ENCODE data around the gene EHD4.

EHD4 gene

GRCh38 chr15:41981371-41982132 is 9.2 kb upstream of the EHD4 start:
- Histone ChIP-seq H3K36me3 (replicated peaks; ENCODE audit: insufficient read depth, low read length) (no peaks in the 10 kb centered on the region), H2AFZ (ENCODE audit: low read length) (no peak overlapping the region), H3F3A (ENCODE audit: insufficient read depth, low read length) (no peaks in the 10 kb centered on the region), H3K27me3 (replicated peaks; ENCODE audit: insufficient read depth, low read length) (no peaks in the 10 kb centered on the region), H3K9me2 (replicated peaks; ENCODE audit: insufficient read depth, low read length) (no peaks in the 10 kb centered on the region), H3K4me2 (ENCODE audit: low read depth, low read length) (no peak overlapping the region), H3K79me2 (ENCODE audit: low read length) (no peaks in the 10 kb centered on the region), H3K4me3 (ENCODE audit: low read length) (no peak overlapping the region), H4K20me1 (ENCODE audit: insufficient read depth, low read length) (no peaks in the 10 kb centered on the region), H3K27ac (ENCODE audit: low read length) (no peak overlapping the region), H3K4me1 (ENCODE audit: low read length) (no peaks in the 10 kb centered on the region), H3K9ac (ENCODE audit: low read length) (no peak overlapping the region), H3K9me3 (replicated peaks; ENCODE audit: insufficient read depth, low read length) (no peaks in the 10 kb centered on the region)
- DNase-seq, result no peak
- no peak for TF ChIP-seq EZH2 (optimal IDR thresholded peaks at IDR 0.05; ENCODE audit: low read depth, low read length)
- no peak for TF ChIP-seq EZH2phosphoT487 (IDR thresholded peaks at IDR 0.05; ENCODE audit: low read length)
- TF ChIP-seq, protein P1, sequence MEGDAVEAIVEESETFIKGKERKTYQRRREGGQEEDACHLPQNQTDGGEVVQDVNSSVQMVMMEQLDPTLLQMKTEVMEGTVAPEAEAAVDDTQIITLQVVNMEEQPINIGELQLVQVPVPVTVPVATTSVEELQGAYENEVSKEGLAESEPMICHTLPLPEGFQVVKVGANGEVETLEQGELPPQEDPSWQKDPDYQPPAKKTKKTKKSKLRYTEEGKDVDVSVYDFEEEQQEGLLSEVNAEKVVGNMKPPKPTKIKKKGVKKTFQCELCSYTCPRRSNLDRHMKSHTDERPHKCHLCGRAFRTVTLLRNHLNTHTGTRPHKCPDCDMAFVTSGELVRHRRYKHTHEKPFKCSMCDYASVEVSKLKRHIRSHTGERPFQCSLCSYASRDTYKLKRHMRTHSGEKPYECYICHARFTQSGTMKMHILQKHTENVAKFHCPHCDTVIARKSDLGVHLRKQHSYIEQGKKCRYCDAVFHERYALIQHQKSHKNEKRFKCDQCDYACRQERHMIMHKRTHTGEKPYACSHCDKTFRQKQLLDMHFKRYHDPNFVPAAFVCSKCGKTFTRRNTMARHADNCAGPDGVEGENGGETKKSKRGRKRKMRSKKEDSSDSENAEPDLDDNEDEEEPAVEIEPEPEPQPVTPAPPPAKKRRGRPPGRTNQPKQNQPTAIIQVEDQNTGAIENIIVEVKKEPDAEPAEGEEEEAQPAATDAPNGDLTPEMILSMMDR (IDR thresholded peaks at IDR 0.05; ENCODE audit: low read length), result no peak

- Histone ChIP-seq H3K9me3 (replicated peaks; ENCODE audit: insufficient read depth, low read length) (no peaks in the 10 kb centered on the region), H3K9me2 (replicated peaks; ENCODE audit: insufficient read depth, low read length) (no peaks in the 10 kb centered on the region), H3K9ac (ENCODE audit: low read length) (no peak overlapping the region), H3K27ac (ENCODE audit: low read length) (no peak overlapping the region), H3F3A (ENCODE audit: insufficient read depth, low read length) (no peaks in the 10 kb centered on the region), H3K4me2 (ENCODE audit: low read depth, low read length) (no peak overlapping the region), H3K36me3 (replicated peaks; ENCODE audit: insufficient read depth, low read length) (no peaks in the 10 kb centered on the region), H3K27me3 (replicated peaks; ENCODE audit: insufficient read depth, low read length) (no peaks in the 10 kb centered on the region), H3K79me2 (ENCODE audit: low read length) (no peaks in the 10 kb centered on the region), H3K4me1 (ENCODE audit: low read length) (no peaks in the 10 kb centered on the region), H2AFZ (ENCODE audit: low read length) (no peak overlapping the region), H3K4me3 (ENCODE audit: low read length) (no peak overlapping the region), H4K20me1 (ENCODE audit: insufficient read depth, low read length) (no peaks in the 10 kb centered on the region)
- TF ChIP-seq, protein P1 (IDR thresholded peaks at IDR 0.05; ENCODE audit: low read length), result no peak
- TF ChIP-seq EZH2 (optimal IDR thresholded peaks at IDR 0.05; ENCODE audit: low read depth, low read length) (no peak), EZH2phosphoT487 (IDR thresholded peaks at IDR 0.05; ENCODE audit: low read length) (no peak)
- DNase-seq, result no peak
These were observed 8.4 kb upstream of the EHD4 start for GRCh38 chr15:41980654-41981323.

DNA sequence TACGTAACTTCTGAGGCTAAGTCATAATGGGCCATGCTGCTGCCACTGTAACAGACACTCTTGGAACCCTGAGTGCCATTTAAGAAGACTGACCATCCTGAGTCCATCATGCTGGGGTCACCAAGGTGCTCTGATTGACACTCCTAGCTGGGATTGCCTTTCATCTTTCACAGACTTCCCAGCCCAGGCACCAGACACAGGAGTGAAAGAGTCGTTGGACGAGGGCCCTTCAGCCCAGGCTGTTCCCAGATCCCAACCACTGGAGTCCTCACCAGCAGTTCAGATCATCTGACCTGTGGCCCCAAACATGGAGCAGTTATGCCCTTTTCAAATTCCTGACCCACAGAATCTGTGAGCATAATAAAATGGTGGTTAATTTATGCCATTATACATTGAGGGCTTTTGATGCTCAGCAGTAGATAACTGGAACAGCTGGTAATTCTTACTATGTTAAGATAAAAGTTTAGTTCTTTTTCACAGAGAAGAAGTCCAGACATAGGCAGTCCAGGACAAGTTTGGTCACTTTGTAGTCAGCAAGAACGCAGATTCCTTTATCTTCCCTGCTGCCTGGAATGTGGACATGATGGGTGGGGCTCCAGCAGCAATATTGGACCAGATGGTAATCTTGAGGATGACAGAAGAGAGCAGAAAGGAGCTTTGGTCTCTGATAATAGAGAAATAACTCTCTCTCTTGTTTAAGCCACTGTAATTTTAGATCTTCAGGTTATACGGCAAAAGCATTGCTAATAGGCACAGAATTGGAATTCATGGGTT is 7.3 kb upstream of the EHD4 start:
- Histone ChIP-seq H3K27me3 (replicated peaks; ENCODE audit: insufficient read depth, low read length) (no peaks in the 10 kb centered on the region), H3F3A (ENCODE audit: insufficient read depth, low read length) (no peaks in the 10 kb centered on the region), H3K27ac (ENCODE audit: low read length) (no peak overlapping the region), H3K79me2 (ENCODE audit: low read length) (no peaks in the 10 kb centered on the region), H3K9ac (ENCODE audit: low read length) (no peak overlapping the region), H3K9me2 (replicated peaks; ENCODE audit: insufficient read depth, low read length) (no peaks in the 10 kb centered on the region), H2AFZ (ENCODE audit: low read length) (no peak overlapping the region), H3K4me3 (ENCODE audit: low read length) (no peak overlapping the region), H4K20me1 (ENCODE audit: insufficient read depth, low read length) (no peaks in the 10 kb centered on the region), H3K36me3 (replicated peaks; ENCODE audit: insufficient read depth, low read length) (no peaks in the 10 kb centered on the region), H3K4me1 (ENCODE audit: low read length) (no peaks in the 10 kb centered on the region), H3K4me2 (ENCODE audit: low read depth, low read length) (no peak overlapping the region), H3K9me3 (replicated peaks; ENCODE audit: insufficient read depth, low read length) (no peaks in the 10 kb centered on the region)
- TF ChIP-seq, protein P1 (IDR thresholded peaks at IDR 0.05; ENCODE audit: low read length), result no peak
- TF ChIP-seq EZH2 (optimal IDR thresholded peaks at IDR 0.05; ENCODE audit: low read depth, low read length) (no peak), EZH2phosphoT487 (IDR thresholded peaks at IDR 0.05; ENCODE audit: low read length) (no peak)
- no peak for DNase-seq

Data from MM.1S (cell line).